Measurements from ENCODE around the gene FADS2. TPM values are rescaled to one million over a fixed set of nuclear protein-coding genes. Genes with fewer than 3 reads are reported as not detected.

FADS2 gene
- total RNA-seq, 1 experiment from 2014 or later = 17.1 TPM

- Histone ChIP-seq H3K4me2 (ENCODE audit: low read length) (no peak overlapping the region), H3K9ac (ENCODE audit: low read length) (no peak overlapping the region), H3K36me3 (ENCODE audit: control insufficient read depth in 1 of 2, insufficient read depth in 2 of 2, low read length in 2 of 2) (peaks cover 5 to 23% of the 10 kb centered on the region in 2 experiments; a peak in 3 of 4 replicates), H3K79me2 (ENCODE audit: insufficient read depth, low read length) (peaks cover 4% of the 10 kb centered on the region; the same call in 1 of the 2 replicates), H3K9me2 (ENCODE audit: insufficient read depth) (no peaks in the 10 kb centered on the region), H3K27me3 (ENCODE audit: insufficient read depth, low read length) (no peaks in the 10 kb centered on the region), H3K4me3 (replicated peaks in 1 of 2; ENCODE audit: low read depth in 1 of 2, low read length in 2 of 2) (no peak overlapping the region), H3K27ac (ENCODE audit: low read depth, low read length) (no peak overlapping the region), H2AFZ (ENCODE audit: low read depth, low read length, poor library complexity, severe bottlenecking) (no peak overlapping the region), H3K4me1 (ENCODE audit: control insufficient read depth in 1 of 2, insufficient read depth in 2 of 2, low read length in 2 of 2) (peaks cover 4 to 16% of the 10 kb centered on the region in 2 experiments; a peak in 3 of 4 replicates), H3K9me3 (ENCODE audit: control insufficient read depth in 1 of 2, insufficient read depth in 1 of 2, low read depth in 1 of 2, low read length in 2 of 2) (no peaks in the 10 kb centered on the region), H4K20me1 (ENCODE audit: insufficient read depth) (no peaks in the 10 kb centered on the region)
- POLR2A ChIA-PET = no interaction called here
- CTCF ChIA-PET = no interaction called here
- intact Hi-C loops (cut with micrococcal nuclease) = no loop called here
- no peak for ATAC-seq
- RAD21 ChIA-PET (ENCODE audit: low non-redundant PET in 1 of 2, low total read pairs in 2 of 2, uncharacterized antibody in 2 of 2, unreplicated experiment in 2 of 2) = no interaction called here
- TF ChIP-seq EGR1 (IDR thresholded peaks at IDR 0.05; ENCODE audit: low read depth) (no peak), TCF7L2 (IDR thresholded peaks at IDR 0.05; ENCODE audit: borderline replicate concordance, extremely low read depth, insufficient read depth, insufficient read length) (no peak), REST (IDR thresholded peaks at IDR 0.05; ENCODE audit: low read depth) (no peak), EZH2phosphoT487 (IDR thresholded peaks at IDR 0.05; ENCODE audit: borderline replicate concordance) (no peak)
- BruUV-seq (replicated peaks) = no TSS peak
- no peak for DNase-seq (ENCODE audit: low read depth, low spot score)
These were observed 17.4 kb upstream of the FADS2 start for GRCh38 chr11:61810671-61811175.

- H3K4me1 ChIP-seq (ENCODE audit: control insufficient read depth in 1 of 2, insufficient read depth in 2 of 2, low read length in 2 of 2) = peaks cover 4 to 26% of the 10 kb centered on the region in 2 experiments; a peak in 3 of 4 replicates
- POLR2A ChIA-PET = no interaction called here
- H3K79me2 ChIP-seq (ENCODE audit: insufficient read depth, low read length) = peaks cover 9% of the 10 kb centered on the region
- H3K4me2 ChIP-seq (ENCODE audit: low read length) = no peak overlapping the region
- no peak for DNase-seq (ENCODE audit: low read depth, low spot score)
- CTCF ChIA-PET = no interaction called here
- no peak for ATAC-seq
- H3K9me3 ChIP-seq (ENCODE audit: control insufficient read depth in 1 of 2, insufficient read depth in 1 of 2, low read depth in 1 of 2, low read length in 2 of 2) = no peaks in the 10 kb centered on the region
- H3K27ac ChIP-seq (ENCODE audit: low read depth, low read length) = no peak overlapping the region
- H2AFZ ChIP-seq (ENCODE audit: low read depth, low read length, poor library complexity, severe bottlenecking) = no peak overlapping the region
- H3K36me3 ChIP-seq (ENCODE audit: control insufficient read depth in 1 of 2, insufficient read depth in 2 of 2, low read length in 2 of 2) = peaks cover 2 to 16% of the 10 kb centered on the region in 2 experiments; a peak in 3 of 4 replicates
- no peak overlapping the region for H3K4me3 ChIP-seq (replicated peaks in 1 of 2; ENCODE audit: low read depth in 1 of 2, low read length in 2 of 2)
- BruUV-seq (replicated peaks) = no TSS peak
- RAD21 ChIA-PET (ENCODE audit: low non-redundant PET in 1 of 2, low total read pairs in 2 of 2, uncharacterized antibody in 2 of 2, unreplicated experiment in 2 of 2) = no interaction called here
- no peak for TF ChIP-seq ATF3 (IDR thresholded peaks at IDR 0.05)
- no peak for TF ChIP-seq ELF1 (IDR thresholded peaks at IDR 0.05; ENCODE audit: borderline replicate concordance, low read depth)
- no peak for TF ChIP-seq CBX3 (IDR thresholded peaks at IDR 0.05; ENCODE audit: low read depth)
- TF ChIP-seq CTCF (IDR thresholded peaks at IDR 0.05 in 2 of 3, conservative IDR thresholded peaks at IDR 0.05 in 1 of 3; ENCODE audit: borderline replicate concordance in 1 of 3, insufficient read depth in 1 of 3, low read depth in 2 of 3, low read length in 2 of 3) = no peak
- no peak for TF ChIP-seq ZNF274 (IDR thresholded peaks at IDR 0.05; ENCODE audit: low read depth, low read length)
- TF ChIP-seq POLR2A (IDR thresholded peaks at IDR 0.05; ENCODE audit: borderline replicate concordance, extremely low read depth, insufficient read depth, insufficient read length) = no peak
- no peak for TF ChIP-seq SRF (IDR thresholded peaks at IDR 0.05; ENCODE audit: low read depth)
- TF ChIP-seq CEBPB (IDR thresholded peaks at IDR 0.05; ENCODE audit: low read depth) = no peak
- no peak for TF ChIP-seq POLR2AphosphoS5 (IDR thresholded peaks at IDR 0.05; ENCODE audit: low read depth, low read length)
- TF ChIP-seq YY1 (IDR thresholded peaks at IDR 0.05; ENCODE audit: extremely low read depth, insufficient replicate concordance, low read depth, low read length) = no peak
- no peak for TF ChIP-seq MAX (IDR thresholded peaks at IDR 0.05)
- TF ChIP-seq FOSL1 (IDR thresholded peaks at IDR 0.05; ENCODE audit: low read depth) = no peak
- H4K20me1 ChIP-seq (ENCODE audit: insufficient read depth) = no peaks in the 10 kb centered on the region
- no peaks in the 10 kb centered on the region for H3K27me3 ChIP-seq (ENCODE audit: insufficient read depth, low read length)
- intact Hi-C loops (cut with micrococcal nuclease) = no loop called here
- no peaks in the 10 kb centered on the region for H3K9me2 ChIP-seq (ENCODE audit: insufficient read depth)
- no peak overlapping the region for H3K9ac ChIP-seq (ENCODE audit: low read length)
These were observed 16.3 kb upstream of the FADS2 start for GRCh38 chr11:61811831-61812230.

All from HCT116 (cell line).